Esophagus muscularis mucosa (tissue), 3 donors: ENCODE results near the gene USP33.

ENCODE experiments used
- POLR2A ChIP-seq: fragments of 450-650 bp; IDR thresholded peaks from one replicate; pipeline ENCODE4 v1.6.1; 2017; ENCODE audit warnings: antibody characterized with exemption, moderate library complexity, mild to moderate bottlenecking, low read depth
- POLR2AphosphoS5 ChIP-seq, 2 donors: sonication (generic); formaldehyde crosslinking; IDR thresholded peaks; one replicate each; pipeline ENCODE4 v1.6.1; 2017; ENCODE audit warnings: antibody characterized with exemption in 2 of 2
- TF ChIP-seq, protein P1 (sequence below), 3 experiments: fragments of 200-600 bp in 2 of 3; fragments of 450-650 bp in 1 of 3; sonication (generic) in 2 of 3; IDR thresholded peaks; one replicate each; pipeline ENCODE4 v1.5.1; 2017 to 2019; ENCODE audit warnings: antibody characterized with exemption in 3 of 3, mild to moderate bottlenecking in 2 of 3, moderate library complexity in 1 of 3

DNA sequence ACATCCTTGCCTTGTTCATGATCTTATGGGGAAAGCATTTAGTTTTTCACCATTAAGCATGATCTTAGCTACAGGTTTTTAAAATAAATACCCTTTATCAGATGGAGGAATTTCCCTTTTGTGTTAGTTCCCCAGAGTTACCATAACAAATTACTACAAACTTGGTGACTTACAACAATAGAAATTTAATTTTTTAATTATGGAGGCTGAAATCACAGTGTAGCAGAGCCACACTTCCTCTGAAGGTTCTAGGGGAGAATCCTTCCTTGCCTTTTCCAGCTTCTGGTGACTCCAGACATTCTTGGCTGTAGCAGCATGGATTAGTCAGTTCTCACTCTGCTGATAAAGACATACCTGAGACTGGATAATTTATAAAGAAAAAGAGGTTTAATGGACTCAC is 38.3 kb upstream of the USP33 start:
- no peak for TF ChIP-seq POLR2A
- TF ChIP-seq POLR2AphosphoS5 (IDR thresholded peaks at IDR 0.05): no peak
- TF ChIP-seq, protein P1, sequence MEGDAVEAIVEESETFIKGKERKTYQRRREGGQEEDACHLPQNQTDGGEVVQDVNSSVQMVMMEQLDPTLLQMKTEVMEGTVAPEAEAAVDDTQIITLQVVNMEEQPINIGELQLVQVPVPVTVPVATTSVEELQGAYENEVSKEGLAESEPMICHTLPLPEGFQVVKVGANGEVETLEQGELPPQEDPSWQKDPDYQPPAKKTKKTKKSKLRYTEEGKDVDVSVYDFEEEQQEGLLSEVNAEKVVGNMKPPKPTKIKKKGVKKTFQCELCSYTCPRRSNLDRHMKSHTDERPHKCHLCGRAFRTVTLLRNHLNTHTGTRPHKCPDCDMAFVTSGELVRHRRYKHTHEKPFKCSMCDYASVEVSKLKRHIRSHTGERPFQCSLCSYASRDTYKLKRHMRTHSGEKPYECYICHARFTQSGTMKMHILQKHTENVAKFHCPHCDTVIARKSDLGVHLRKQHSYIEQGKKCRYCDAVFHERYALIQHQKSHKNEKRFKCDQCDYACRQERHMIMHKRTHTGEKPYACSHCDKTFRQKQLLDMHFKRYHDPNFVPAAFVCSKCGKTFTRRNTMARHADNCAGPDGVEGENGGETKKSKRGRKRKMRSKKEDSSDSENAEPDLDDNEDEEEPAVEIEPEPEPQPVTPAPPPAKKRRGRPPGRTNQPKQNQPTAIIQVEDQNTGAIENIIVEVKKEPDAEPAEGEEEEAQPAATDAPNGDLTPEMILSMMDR (IDR thresholded peaks at IDR 0.05): no peak
